ENCODE measurements around the gene PLD6. TPM values are rescaled to one million over a fixed set of nuclear protein-coding genes. Genes with fewer than 3 reads are reported as not detected.

Gene PLD6
- total RNA-seq, 5 donors from 2014 or later (not counting 1 experiment from before 2014, with no cell fraction given), result 7.3 to 18.3 (median 11.1) TPM

- peaks cover 2 to 8% (median 5%) of the 10 kb centered on the region in 3 donors for H3K4me1 Mint-ChIP-seq
- 92% methylated on average over 3 of the region's 6 CpGs for WGBS (ENCODE audit: insufficient coverage)
- ChIA-PET POLR2A (no interaction called here), CTCF (no interaction called here)
- Histone ChIP-seq H3K9me3 (no peaks in the 10 kb centered on the region), H3K4me1 (ENCODE audit: control insufficient read depth in 1 of 2, extremely low read depth in 1 of 2, insufficient read depth in 2 of 2, low read length in 2 of 2) (peaks cover 0 to 4% of the 10 kb centered on the region in 2 experiments), H3K27me3 (replicated peaks in 1 of 2; ENCODE audit: control insufficient read depth in 2 of 2, extremely low read depth in 1 of 2, insufficient read depth in 2 of 2, low read length in 1 of 2) (no peaks in the 10 kb centered on the region), H3K4me3 (ENCODE audit: control insufficient read depth in 1 of 2, extremely low read depth in 1 of 2, low read length in 1 of 2) (no peak overlapping the region), H3K36me3 (ENCODE audit: control insufficient read depth in 2 of 2, extremely low read depth in 1 of 2, insufficient read depth in 1 of 2, low read length in 1 of 2) (peaks cover 0 to 19% of the 10 kb centered on the region in 2 donors), H3K27ac (ENCODE audit: low read length) (no peak overlapping the region)
- DNase-seq (no peak), ATAC-seq (replicated peaks in 1 of 4) (no peak)
- no peaks in the 10 kb centered on the region for H3K9me3 Mint-ChIP-seq
- no peak overlapping the region for H3K4me3 Mint-ChIP-seq
- no peak overlapping the region for H3K27ac Mint-ChIP-seq
- peaks cover 19% of the 10 kb centered on the region for H3K36me3 Mint-ChIP-seq
- H3K27me3 Mint-ChIP-seq, result no peaks in the 10 kb centered on the region
Measured at GRCh38 chr17:17243163-17243562, 37.0 kb upstream of the PLD6 start.

GRCh38 chr17:17242246-17242645, 36.1 kb upstream of the PLD6 start:
- Histone ChIP-seq H3K4me1 (ENCODE audit: control insufficient read depth in 1 of 2, extremely low read depth in 1 of 2, insufficient read depth in 2 of 2, low read length in 2 of 2) (peaks cover 0 to 8% of the 10 kb centered on the region in 2 experiments), H3K27ac (ENCODE audit: low read length) (no peak overlapping the region), H3K36me3 (ENCODE audit: control insufficient read depth in 2 of 2, extremely low read depth in 1 of 2, insufficient read depth in 1 of 2, low read length in 1 of 2) (peaks cover 0 to 10% of the 10 kb centered on the region in 2 donors), H3K9me3 (no peaks in the 10 kb centered on the region), H3K27me3 (replicated peaks in 1 of 2; ENCODE audit: control insufficient read depth in 2 of 2, extremely low read depth in 1 of 2, insufficient read depth in 2 of 2, low read length in 1 of 2) (no peaks in the 10 kb centered on the region), H3K4me3 (ENCODE audit: control insufficient read depth in 1 of 2, extremely low read depth in 1 of 2, low read length in 1 of 2) (no peak overlapping the region)
- peaks cover 12% of the 10 kb centered on the region for H3K36me3 Mint-ChIP-seq
- no peak overlapping the region for H3K27ac Mint-ChIP-seq
- H3K27me3 Mint-ChIP-seq, result no peaks in the 10 kb centered on the region
- ChIA-PET CTCF (no interaction called here), POLR2A (no interaction called here)
- ATAC-seq (replicated peaks in 1 of 4) (no peak), DNase-seq (no peak)
- H3K4me3 Mint-ChIP-seq, result no peak overlapping the region
- WGBS (ENCODE audit: insufficient coverage), result 94% methylated on average over 6 of the region's 7 CpGs
- no peaks in the 10 kb centered on the region for H3K9me3 Mint-ChIP-seq
- peaks cover 7 to 16% (median 8%) of the 10 kb centered on the region in 3 donors for H3K4me1 Mint-ChIP-seq

- peaks cover 7 to 16% (median 9%) of the 10 kb centered on the region in 3 donors for H3K4me1 Mint-ChIP-seq
- peaks cover 0 to 9% of the 10 kb centered on the region in 2 donors for H3K36me3 ChIP-seq (ENCODE audit: control insufficient read depth in 2 of 2, extremely low read depth in 1 of 2, insufficient read depth in 1 of 2, low read length in 1 of 2)
Measured at GRCh38 chr17:17241656-17242055, 35.5 kb upstream of the PLD6 start.

GRCh38 chr17:17239832-17240231, 33.7 kb upstream of the PLD6 start:
- Mint-ChIP-seq H3K27me3 (no peaks in the 10 kb centered on the region), H3K9me3 (no peaks in the 10 kb centered on the region), H3K36me3 (no peaks in the 10 kb centered on the region), H3K4me3 (peak overlapping the region in 2 of 3 donors; percentile 68 to 85), H3K27ac (no peak overlapping the region), H3K4me1 (peaks cover 22 to 33% (median 24%) of the 10 kb centered on the region in 3 donors)
- Histone ChIP-seq H3K36me3 (ENCODE audit: control insufficient read depth in 2 of 2, extremely low read depth in 1 of 2, insufficient read depth in 1 of 2, low read length in 1 of 2) (no peaks in the 10 kb centered on the region), H3K4me1 (ENCODE audit: control insufficient read depth in 1 of 2, extremely low read depth in 1 of 2, insufficient read depth in 2 of 2, low read length in 2 of 2) (peaks cover 3 to 24% of the 10 kb centered on the region in 2 experiments), H3K27me3 (replicated peaks in 1 of 2; ENCODE audit: control insufficient read depth in 2 of 2, extremely low read depth in 1 of 2, insufficient read depth in 2 of 2, low read length in 1 of 2) (no peaks in the 10 kb centered on the region), H3K27ac (ENCODE audit: low read length) (no peak overlapping the region), H3K4me3 (ENCODE audit: control insufficient read depth in 1 of 2, extremely low read depth in 1 of 2, low read length in 1 of 2) (no peak overlapping the region), H3K9me3 (no peaks in the 10 kb centered on the region)
- ChIA-PET CTCF (interaction anchor here in 1 of 2 donors (0.5 kb wide), 1 partner anchor 18 kb away, joined by 6 read pairs; no protein-coding TSS in a partner anchor), POLR2A (no interaction called here)
- 100% methylated on average over 1 of the region's 1 CpG for WGBS (ENCODE audit: insufficient coverage)
- DNase-seq (no peak), ATAC-seq (replicated peaks in 1 of 4) (no peak)

More at GRCh38 chr17:17241656-17242055, 35.5 kb upstream of the PLD6 start:
- ChIA-PET CTCF (no interaction called here), POLR2A (interaction anchor here in 1 of 2 donors (1.1 kb wide), 1 partner anchor 34 kb away, joined by 3 read pairs; no protein-coding TSS in a partner anchor)
- Histone ChIP-seq H3K9me3 (no peaks in the 10 kb centered on the region), H3K27me3 (replicated peaks in 1 of 2; ENCODE audit: control insufficient read depth in 2 of 2, extremely low read depth in 1 of 2, insufficient read depth in 2 of 2, low read length in 1 of 2) (no peaks in the 10 kb centered on the region), H3K27ac (ENCODE audit: low read length) (no peak overlapping the region), H3K4me1 (ENCODE audit: control insufficient read depth in 1 of 2, extremely low read depth in 1 of 2, insufficient read depth in 2 of 2, low read length in 2 of 2) (peaks cover 0 to 8% of the 10 kb centered on the region in 2 experiments), H3K4me3 (ENCODE audit: control insufficient read depth in 1 of 2, extremely low read depth in 1 of 2, low read length in 1 of 2) (no peak overlapping the region)
- no peak overlapping the region for H3K4me3 Mint-ChIP-seq
- peaks cover 6% of the 10 kb centered on the region for H3K36me3 Mint-ChIP-seq
- no peak for ATAC-seq (replicated peaks in 1 of 4)
- H3K27ac Mint-ChIP-seq, result no peak overlapping the region
- H3K27me3 Mint-ChIP-seq, result no peaks in the 10 kb centered on the region
- no peaks in the 10 kb centered on the region for H3K9me3 Mint-ChIP-seq
- 88% methylated on average over 10 of the region's 10 CpGs for WGBS (ENCODE audit: insufficient coverage)
- DNase-seq, result no peak

- H3K4me3 Mint-ChIP-seq, result peak within 1 kb of the TSS; percentile 85 to 95 (median 94)
- DNase-seq (peak; percentile 75 to 94 (median 87)), ATAC-seq (replicated peaks in 1 of 4) (peak; percentile 92 to 94 (median 94))
- POLR2A ChIA-PET, result interaction anchor here in 1 of 2 donors (0.7 kb wide), 2 partner anchors 352 to 735 kb away, joined by 4 to 9 read pairs; partner anchors contain the start of gene DRC3
- Histone ChIP-seq H3K4me1 (ENCODE audit: control insufficient read depth in 1 of 2, extremely low read depth in 1 of 2, insufficient read depth in 2 of 2, low read length in 2 of 2) (peaks cover 3 to 29% of the 10 kb centered on the region in 2 experiments), H3K36me3 (ENCODE audit: control insufficient read depth in 2 of 2, extremely low read depth in 1 of 2, insufficient read depth in 1 of 2, low read length in 1 of 2) (peaks cover 5 to 7% of the 10 kb centered on the region in 2 donors), H3K9me3 (no peaks in the 10 kb centered on the region), H3K27ac (ENCODE audit: low read length) (peak within 1 kb of the TSS; percentile 94), H3K4me3 (ENCODE audit: control insufficient read depth in 1 of 2, extremely low read depth in 1 of 2, low read length in 1 of 2) (peak within 1 kb of the TSS; percentile 86 to 94), H3K27me3 (replicated peaks in 1 of 2; ENCODE audit: control insufficient read depth in 2 of 2, extremely low read depth in 1 of 2, insufficient read depth in 2 of 2, low read length in 1 of 2) (no peaks in the 10 kb centered on the region)
- CTCF ChIA-PET, result interaction anchor here in 1 of 2 donors (0.7 kb wide), 1 partner anchor 37 kb away, joined by 3 read pairs; no protein-coding TSS in a partner anchor
- no peaks in the 10 kb centered on the region for H3K27me3 Mint-ChIP-seq
- under 1% methylated on average over 30 of the region's 53 CpGs for WGBS (ENCODE audit: insufficient coverage)
- H3K4me1 Mint-ChIP-seq, result peaks cover 23 to 33% (median 28%) of the 10 kb centered on the region in 3 donors
- H3K9me3 Mint-ChIP-seq, result no peaks in the 10 kb centered on the region
- peaks cover 3% of the 10 kb centered on the region for H3K36me3 Mint-ChIP-seq
- H3K27ac Mint-ChIP-seq, result peak within 1 kb of the TSS; percentile 98
Measured at GRCh38 chr17:17237026-17237799, 31.1 kb upstream of the PLD6 start, which contains the start of gene FLCN. FLCN (minus strand) TSS chr17:17237168; CDS start chr17:17228137, 9,031 bp downstream.

- Histone ChIP-seq H3K4me3 (ENCODE audit: control insufficient read depth in 1 of 2, extremely low read depth in 1 of 2, low read length in 1 of 2) (peak overlapping the region; percentile 86 to 94), H3K4me1 (ENCODE audit: control insufficient read depth in 1 of 2, extremely low read depth in 1 of 2, insufficient read depth in 2 of 2, low read length in 2 of 2) (peaks cover 3 to 29% of the 10 kb centered on the region in 2 experiments), H3K9me3 (no peaks in the 10 kb centered on the region), H3K36me3 (ENCODE audit: control insufficient read depth in 2 of 2, extremely low read depth in 1 of 2, insufficient read depth in 1 of 2, low read length in 1 of 2) (peaks cover 6 to 12% of the 10 kb centered on the region in 2 donors), H3K27ac (ENCODE audit: low read length) (peak overlapping the region; percentile 94), H3K27me3 (replicated peaks in 1 of 2; ENCODE audit: control insufficient read depth in 2 of 2, extremely low read depth in 1 of 2, insufficient read depth in 2 of 2, low read length in 1 of 2) (no peaks in the 10 kb centered on the region)
- 2% methylated on average over 29 of the region's 31 CpGs for whole genome bisulfite sequencing (ENCODE audit: insufficient coverage)
- peak overlapping the region; percentile 98 for H3K27ac Mint-ChIP-seq
- ATAC-seq (replicated peaks in 1 of 4) (peak; percentile 3 to 11 (median 8)), DNase-seq (peak in 3 of 35 experiments; percentile 4 to 31 (median 5))
- H3K27me3 Mint-ChIP-seq, result no peaks in the 10 kb centered on the region
- H3K4me1 Mint-ChIP-seq, result peaks cover 26 to 40% (median 31%) of the 10 kb centered on the region in 3 donors
- no peaks in the 10 kb centered on the region for H3K9me3 Mint-ChIP-seq
- H3K36me3 Mint-ChIP-seq, result peaks cover 11% of the 10 kb centered on the region
- peak overlapping the region; percentile 85 to 95 (median 94) for H3K4me3 Mint-ChIP-seq
- ChIA-PET CTCF (no interaction called here), POLR2A (interaction anchor here in 1 of 2 donors (0.7 kb wide), 2 partner anchors 352 to 736 kb away, joined by 4 to 9 read pairs; partner anchors contain the start of gene DRC3)
Measured at GRCh38 chr17:17236295-17237025, 30.3 kb upstream of the PLD6 start.
